HG03066 (cell line): ENCODE results near the gene KLHDC10.
A peak's percentile ranks its signal among the peaks of the same experiment; 100 is the strongest.
"Not testable (repeated sequence)": the region's sequence is repeated elsewhere in the genome, so short reads cannot be mapped to it uniquely, and the experiment has no call there.

Source experiments
- ATAC-seq: cut with Tn5 transposase; IDR thresholded peaks from one replicate; pipeline ENCODE4 v1.9.1; 2021; ENCODE audit warnings: low read depth; ENCODE audit not compliant: unreplicated experiment

The KLHDC10 gene, protein sequence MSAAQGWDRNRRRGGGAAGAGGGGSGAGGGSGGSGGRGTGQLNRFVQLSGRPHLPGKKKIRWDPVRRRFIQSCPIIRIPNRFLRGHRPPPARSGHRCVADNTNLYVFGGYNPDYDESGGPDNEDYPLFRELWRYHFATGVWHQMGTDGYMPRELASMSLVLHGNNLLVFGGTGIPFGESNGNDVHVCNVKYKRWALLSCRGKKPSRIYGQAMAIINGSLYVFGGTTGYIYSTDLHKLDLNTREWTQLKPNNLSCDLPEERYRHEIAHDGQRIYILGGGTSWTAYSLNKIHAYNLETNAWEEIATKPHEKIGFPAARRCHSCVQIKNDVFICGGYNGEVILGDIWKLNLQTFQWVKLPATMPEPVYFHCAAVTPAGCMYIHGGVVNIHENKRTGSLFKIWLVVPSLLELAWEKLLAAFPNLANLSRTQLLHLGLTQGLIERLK

DNA sequence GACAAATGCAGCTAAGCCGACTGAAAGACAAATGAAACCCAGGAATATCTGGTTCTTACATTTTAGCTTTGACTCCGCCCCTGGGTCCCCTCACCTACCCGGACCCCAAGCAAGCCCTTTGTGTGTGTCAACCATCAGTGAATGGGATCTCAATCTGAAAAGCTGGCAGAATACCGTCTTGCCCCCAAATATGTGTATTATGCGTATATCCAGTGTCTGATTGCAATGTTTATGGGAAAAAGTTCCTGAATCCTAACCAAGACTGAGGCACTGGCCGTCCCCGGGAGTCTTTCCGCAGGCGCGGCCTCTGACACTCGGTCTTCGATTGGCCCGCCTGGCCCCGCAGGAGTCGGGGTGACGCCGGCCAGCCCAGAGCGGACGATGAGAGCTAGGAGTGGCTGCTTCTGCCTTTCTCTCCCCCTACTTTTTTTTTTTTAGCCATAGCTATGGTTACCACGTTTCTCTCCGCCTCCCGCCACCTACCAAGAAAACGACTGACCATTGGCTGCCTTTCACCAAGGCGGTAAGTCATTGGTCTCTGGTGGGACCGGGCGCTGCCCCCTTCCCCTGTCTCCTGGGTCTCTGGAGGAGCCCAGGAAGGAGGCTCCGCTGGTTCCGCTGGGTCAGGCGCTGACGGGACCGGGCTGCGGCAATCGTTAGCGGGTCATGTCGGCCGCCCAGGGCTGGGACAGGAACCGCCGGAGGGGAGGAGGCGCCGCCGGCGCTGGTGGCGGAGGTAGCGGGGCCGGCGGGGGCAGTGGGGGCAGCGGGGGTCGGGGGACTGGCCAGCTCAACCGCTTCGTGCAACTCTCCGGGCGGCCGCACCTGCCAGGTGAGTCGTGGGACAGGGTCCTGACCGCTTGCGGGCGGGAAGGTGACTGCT, at the start of gene KLHDC10:
KLHDC10 (plus strand) TSS at position 557 of the 883 bp plus-strand sequence; CDS start at position 667, 110 bp downstream.
- peak; percentile 97 for ATAC-seq

DNA sequence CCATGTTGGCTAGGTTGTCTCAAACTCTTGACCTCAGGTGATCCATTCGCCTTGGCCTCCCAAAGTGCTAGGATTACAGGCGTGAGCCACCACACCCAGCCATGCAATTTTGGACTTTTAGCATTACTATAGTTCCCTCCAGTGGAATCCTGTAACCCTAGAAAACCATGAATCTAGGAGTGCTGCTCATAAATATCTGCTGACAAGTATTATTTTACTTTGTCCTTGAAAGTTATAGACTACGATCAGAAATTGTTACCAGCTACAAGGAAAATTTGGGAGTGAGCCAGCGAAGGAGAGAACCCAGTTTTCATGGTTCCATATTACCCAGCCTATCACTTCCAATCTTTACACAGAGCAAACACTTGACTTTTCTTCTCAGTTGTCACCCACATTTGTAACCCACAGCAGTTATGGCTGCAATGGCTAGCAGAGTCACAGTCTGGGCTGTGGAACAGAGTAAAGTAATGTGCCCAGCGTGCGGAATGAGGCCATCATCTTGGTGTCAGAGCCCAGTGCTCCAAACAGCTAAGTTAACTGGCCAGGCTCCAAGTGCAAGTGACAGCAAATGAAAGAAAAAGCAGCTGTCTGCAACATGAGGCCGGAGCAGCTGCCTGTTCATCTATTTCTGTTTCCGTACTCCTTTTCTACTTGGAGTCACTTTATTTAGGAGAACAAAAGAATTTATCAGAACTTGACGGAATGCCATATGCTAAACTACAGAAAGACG, 49.1 kb upstream of the KLHDC10 start:
- ATAC-seq: no peak

- no peak for ATAC-seq
Observed at GRCh38 chr7:130022115-130022514, 48.2 kb upstream of the KLHDC10 start.

- ATAC-seq: no peak
Observed at GRCh38 chr7:130022623-130023175, 47.6 kb upstream of the KLHDC10 start.

- no peak for ATAC-seq
Observed at GRCh38 chr7:130024390-130024789, 45.9 kb upstream of the KLHDC10 start.

DNA sequence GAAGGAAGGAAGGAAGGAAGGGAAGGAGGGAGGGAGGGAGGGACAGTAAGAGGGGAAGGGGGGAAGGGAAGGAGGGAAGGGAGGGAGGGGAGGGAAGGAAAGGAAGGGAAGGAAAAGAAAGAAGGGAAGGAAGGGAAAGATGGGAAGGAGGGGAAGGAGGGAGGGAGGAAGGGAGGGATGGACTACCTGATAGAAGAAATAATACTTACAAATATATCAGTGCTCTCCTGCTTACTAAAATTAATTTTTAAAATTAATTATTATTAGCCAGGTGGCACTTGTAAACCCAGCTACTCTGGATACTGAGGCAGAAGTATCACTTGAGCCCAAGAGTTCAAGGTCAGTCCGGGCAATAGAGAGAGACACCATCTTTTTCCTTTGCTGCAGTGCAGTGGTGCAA, 37.6 kb upstream of the KLHDC10 start:
- ATAC-seq: no peak

DNA sequence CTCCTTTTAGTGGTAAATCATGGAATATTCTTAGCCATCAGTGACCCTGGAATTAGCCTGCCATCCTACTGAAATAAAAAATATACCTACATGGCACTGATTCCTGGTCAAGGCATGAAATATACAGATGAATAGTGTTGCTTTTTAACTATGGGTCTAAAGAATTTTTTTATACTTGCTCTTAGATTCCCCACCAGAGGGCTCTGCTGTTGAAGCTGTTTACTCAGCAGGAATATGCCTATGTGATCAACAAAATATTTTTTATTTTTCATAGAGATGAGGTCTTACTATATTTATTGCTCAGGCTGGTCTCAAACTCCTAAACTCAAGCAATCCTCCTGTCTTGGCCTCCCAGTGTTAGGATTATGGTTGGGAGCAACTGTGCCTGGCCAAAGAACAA, 32.6 kb upstream of the KLHDC10 start:
- no peak for ATAC-seq

DNA sequence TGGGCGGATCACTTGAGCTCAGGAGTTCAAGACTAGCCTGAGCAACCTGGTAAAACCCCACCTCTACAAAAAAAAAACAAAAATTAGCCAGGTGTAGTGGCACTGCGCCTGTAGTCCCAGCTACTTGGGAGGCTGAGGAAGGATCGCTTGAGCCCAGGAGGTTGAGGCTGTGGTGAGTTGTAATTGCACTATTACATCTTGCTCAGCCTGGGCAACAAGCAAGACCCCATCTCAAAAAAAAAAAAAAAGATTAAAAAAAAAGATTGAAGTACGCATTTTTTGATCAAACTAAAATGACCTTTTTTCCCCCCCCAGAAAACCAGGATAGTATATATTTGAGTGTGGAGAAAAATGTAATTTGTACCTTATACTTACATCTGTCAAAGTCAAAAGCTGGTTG, 29.8 kb upstream of the KLHDC10 start:
- no peak for ATAC-seq

- ATAC-seq: no peak
Observed at GRCh38 chr7:130047831-130048230, 22.5 kb upstream of the KLHDC10 start.

- ATAC-seq: no peak
Observed at GRCh38 chr7:130048906-130049305, 21.4 kb upstream of the KLHDC10 start.

DNA sequence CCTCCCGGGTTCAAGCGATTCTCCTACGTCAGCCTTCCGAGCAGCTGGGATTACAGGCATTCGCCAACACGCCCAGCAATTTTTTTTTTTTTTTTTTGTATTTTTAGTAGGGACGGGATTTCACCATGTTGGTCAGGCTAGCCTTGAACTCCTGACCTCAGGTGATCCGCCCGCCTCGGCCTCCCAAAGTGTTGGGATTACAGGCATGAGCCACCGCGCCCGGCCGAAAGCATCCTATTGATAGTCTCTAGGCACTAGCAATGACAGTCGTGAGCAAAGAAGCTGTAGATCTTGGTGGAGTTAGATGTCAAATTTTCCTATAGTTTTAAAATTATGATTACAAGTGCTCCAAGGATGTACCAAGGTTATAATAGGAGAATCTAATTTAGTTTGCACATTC, 18.1 kb upstream of the KLHDC10 start:
- not testable (repeated sequence) for ATAC-seq

DNA sequence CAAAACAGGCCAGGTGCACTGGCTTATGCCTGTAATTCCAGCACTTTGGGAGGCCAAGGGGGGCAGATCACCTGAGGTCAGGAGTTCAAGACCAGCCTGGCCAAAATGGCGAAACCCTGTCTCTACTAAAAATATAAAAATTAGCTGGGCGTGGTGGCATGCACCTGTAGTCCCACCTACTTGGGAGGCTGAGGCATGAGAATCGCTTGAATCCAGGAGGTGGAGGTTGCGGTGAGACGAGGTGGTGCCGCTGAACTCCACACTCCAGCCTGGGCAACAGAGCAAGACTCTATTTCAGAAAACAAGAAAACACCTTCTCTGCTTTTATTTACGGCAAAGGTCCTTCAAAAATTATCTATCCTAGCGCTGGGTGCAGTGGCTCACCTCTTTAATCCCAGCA, 15.1 kb upstream of the KLHDC10 start:
- ATAC-seq: not testable (repeated sequence)

DNA sequence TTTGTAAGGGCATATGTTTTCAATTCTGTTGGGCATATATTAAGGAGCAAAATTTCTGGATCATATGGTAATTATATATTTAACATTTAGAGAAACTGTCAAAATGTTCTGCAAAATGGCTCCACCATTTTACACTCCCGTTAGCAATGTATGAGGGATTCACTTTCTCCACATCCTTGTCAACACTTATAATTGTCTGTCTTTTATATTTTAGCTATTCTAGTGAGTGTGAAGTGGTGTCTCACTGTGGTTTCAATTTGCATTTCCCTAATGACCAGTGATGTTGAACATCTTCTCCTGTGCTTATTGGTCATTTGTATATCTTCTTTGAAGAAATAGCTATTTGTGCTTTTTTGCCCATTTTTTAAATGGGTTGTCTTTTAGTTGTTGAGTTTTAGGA, 8.1 kb upstream of the KLHDC10 start:
- no peak for ATAC-seq

- ATAC-seq: no peak
Observed at GRCh38 chr7:130063036-130063435, 7.3 kb upstream of the KLHDC10 start.

GRCh38 chr7:130064580-130064926, 5.8 kb upstream of the KLHDC10 start:
- ATAC-seq: not testable (repeated sequence)

DNA sequence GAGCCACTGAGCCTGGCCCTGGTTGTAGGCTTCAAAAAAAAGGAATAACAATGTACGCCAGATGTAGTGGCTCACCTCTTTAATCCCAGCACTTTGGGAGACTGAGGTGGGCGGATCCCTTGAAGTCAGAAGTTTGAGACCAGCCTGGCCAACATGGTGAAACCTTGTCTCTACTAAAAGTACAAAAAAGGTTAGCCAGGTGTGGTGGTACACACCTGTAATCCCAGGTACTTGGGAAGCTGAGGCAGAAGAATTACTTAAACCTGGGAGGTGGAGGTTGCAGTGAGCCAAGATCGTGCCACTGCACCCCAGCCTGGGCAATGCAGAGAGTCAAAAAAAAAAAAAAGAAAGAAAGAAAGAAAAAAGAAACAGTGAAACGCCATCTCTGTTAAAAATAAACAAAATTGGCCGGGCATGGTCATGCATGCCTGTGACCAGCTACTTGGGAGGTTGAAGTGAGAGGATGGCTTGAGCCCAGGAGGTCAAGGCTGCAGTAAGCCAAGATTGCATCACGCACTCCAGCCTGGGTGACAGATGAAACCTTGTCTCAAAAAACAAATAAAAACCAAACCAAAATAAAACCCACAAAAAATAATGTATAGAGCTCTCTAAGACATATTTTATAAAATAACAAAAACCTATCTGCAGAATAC, 4.7 kb upstream of the KLHDC10 start:
- no peak for ATAC-seq

DNA sequence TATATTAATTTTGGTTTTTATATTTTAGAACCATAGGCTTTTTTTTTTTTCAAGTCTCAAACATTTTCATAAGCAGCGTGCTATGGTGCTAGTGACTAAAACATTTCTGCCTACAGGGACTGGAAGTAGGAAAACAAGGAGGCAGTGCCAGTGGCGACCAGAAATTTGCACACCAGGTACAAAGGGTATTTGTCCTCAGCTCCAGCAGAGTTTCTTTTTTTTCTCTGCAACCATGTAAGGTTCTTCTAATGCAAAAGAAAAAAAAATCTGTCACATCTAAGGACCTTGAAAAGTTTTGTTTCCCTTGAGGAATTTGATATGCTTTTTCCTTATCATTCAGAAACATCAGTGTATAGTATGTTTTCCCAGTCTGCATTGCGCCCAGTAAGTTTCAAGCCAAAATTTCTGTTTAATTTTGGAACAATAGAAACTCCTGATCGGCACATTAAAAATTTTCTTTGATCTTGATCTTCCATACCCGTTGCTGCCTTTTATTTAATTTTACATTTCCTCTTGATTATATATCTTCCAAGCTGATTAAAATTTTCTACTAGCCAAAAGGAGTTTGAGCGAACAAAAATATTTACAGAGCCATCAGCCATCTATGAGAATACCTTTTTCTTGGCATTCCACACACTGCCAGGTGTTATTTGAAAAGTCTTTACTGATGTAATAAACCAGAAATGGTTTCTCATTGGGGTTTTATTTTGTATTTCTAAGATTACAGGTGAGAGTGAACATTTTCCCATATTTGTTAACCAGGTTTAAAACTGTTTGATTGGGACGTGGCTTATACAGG, 956 bp upstream of the KLHDC10 start:
- ATAC-seq: no peak

GRCh38 chr7:130070861-130071622, 708 bp downstream of the KLHDC10 start:
- ATAC-seq: peak; percentile 8
